ENCODE results near the gene NOC4L. TPM values are rescaled to one million over a fixed set of nuclear protein-coding genes. Genes with fewer than 3 reads are reported as not detected.
A peak's percentile ranks its signal among the peaks of the same experiment; 100 is the strongest.
"Not testable (repeated sequence)": the region's sequence is repeated elsewhere in the genome, so short reads cannot be mapped to it uniquely, and the experiment has no call there.

NOC4L gene
- total RNA-seq, 2 experiments from 2014 or later = 29.3 to 29.4 TPM

DNA sequence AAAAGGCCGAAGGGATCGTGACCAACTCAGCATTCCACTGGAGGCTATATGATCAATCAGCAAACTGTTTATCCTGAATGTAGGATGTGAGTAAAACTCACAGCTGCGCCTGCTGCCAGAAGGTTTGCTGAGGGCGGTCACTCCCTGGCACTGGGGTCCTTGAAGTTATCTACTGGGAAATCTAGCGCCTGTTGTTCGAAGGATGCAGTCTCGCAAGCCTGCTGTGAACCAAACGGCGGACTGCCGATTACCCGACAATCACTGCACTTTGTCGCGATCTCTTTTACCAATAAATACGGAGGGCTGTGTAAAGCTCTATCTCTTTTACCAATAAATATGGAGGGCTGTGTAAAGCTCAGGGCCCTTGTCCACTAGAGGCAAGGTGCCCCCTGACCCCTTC lies 13.0 kb upstream of the NOC4L start:
- POLR2A ChIA-PET = no interaction called here
- ATAC-seq (ENCODE audit: low read depth) = no peak
- no peak for DNase-seq
- Mint-ChIP-seq H3K9me3 (peaks cover 6% of the 10 kb centered on the region), H3K4me3 (no peak overlapping the region), H3K4me1 (no peaks in the 10 kb centered on the region), H3K36me3 (peaks cover 25% of the 10 kb centered on the region), H3K27me3 (no peaks in the 10 kb centered on the region), H3K27ac (no peak overlapping the region)

DNA sequence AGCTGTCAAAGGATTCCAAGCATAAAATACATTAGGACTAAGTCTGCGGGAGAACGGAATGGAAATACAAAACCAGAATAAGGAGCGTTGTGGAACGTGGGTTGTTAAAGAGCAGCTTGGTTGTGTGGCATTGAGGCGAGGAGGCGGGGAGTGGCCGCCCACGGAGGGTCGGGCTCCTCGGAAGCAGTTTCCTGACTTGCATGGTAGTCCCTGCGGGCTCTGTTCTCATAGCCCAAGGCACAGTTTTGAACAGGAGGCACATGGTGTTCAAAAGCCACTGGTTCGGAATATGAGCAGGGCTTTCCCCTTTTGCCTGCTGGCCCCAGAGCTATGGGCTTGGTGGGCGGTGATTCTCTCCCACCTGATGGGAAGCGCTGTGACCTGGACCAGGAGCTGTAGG lies 12.3 kb upstream of the NOC4L start:
- Mint-ChIP-seq H3K27me3 (no peaks in the 10 kb centered on the region), H3K27ac (no peak overlapping the region), H3K4me1 (no peaks in the 10 kb centered on the region), H3K4me3 (no peak overlapping the region), H3K9me3 (peaks cover 6% of the 10 kb centered on the region), H3K36me3 (peaks cover 20% of the 10 kb centered on the region)
- DNase-seq (no peak), ATAC-seq (ENCODE audit: low read depth) (no peak)
- POLR2A ChIA-PET = no interaction called here

DNA sequence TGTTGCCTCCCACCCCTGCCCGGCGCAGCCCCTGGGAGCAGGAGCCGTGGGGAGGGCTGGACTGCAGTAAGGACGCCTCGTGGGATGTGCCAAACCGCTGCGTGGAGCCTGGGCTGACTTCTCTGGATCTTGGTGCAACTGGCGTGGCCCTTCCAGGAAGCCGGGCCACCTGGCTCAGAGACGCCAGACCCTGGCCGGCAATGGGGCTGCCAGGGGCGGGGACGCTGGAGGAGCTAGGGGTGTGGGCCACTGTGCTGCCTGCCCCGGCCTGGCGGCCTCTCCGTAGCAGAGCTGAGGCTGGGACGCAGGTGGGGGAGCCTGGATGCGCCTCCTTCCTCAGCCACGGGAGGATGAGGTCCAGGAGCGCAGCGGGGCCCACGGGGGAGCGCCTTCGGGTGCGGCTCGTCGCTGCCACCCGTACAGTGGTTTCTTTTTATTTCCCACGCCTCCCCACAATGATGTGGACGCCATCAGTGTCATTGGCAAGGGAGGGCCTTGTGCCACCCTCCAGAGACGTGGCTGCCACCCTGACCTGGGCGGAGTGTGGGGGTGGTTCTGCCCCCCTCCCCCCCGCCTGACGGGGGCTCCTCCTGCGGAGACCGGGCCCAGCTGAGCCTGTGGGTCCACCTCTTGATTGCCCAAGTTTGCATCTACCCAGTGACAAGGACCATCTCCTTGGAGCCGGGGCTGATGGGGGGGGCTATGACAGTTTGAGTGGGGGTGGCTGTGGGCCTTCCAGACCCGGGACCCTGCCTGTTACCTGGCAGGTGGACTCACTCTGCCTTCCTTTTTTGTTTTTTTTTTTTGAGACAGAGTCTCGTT lies 11.4 kb upstream of the NOC4L start:
- POLR2A ChIA-PET = interaction anchor here (0.7 to 1.3 kb wide), 2 partner anchors 10 to 54 kb away, joined by 3 read pairs; no protein-coding TSS in a partner anchor
- no peak overlapping the region for H3K27ac Mint-ChIP-seq
- H3K4me1 Mint-ChIP-seq = no peaks in the 10 kb centered on the region
- DNase-seq (no peak), ATAC-seq (ENCODE audit: low read depth) (no peak)
- H3K9me3 Mint-ChIP-seq = peaks cover 4% of the 10 kb centered on the region
- no peak overlapping the region for H3K4me3 Mint-ChIP-seq
- H3K27me3 Mint-ChIP-seq = no peaks in the 10 kb centered on the region
- H3K36me3 Mint-ChIP-seq = peaks cover 15% of the 10 kb centered on the region

DNA sequence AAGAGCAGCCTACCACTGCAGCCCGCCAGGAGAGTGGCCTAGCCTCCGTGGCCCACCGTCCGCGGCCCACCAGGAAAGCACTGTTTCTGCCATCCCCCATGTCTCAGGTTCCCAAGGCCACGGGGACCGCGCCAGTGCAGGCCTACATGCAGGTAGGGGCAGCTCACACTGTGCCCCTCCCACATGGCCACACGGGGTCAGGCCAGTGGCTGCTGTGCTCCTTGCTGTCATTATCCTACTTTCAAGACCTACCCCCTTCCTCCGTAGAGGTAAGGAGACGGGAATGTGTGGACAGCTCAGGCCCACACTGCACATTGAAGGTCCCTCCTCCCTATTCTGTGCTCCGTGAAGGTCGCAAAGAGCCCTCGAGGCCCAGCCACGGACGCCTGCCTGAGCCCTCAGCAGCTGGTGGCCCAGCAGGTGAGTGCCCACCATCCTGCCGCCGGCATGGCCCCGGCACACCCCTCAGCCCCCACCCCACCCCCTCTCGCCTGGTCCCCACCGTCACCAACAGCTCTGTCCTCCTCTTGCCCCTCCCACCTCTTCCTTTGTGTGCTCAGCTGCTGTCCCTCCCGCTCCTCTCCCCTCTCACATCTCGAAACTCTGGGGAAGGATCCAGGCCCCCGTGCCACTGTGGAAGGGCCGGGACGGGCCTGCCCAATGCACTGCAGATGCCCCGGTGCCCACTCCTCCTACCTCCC lies 10.2 kb upstream of the NOC4L start:
- no peak for ATAC-seq (ENCODE audit: low read depth)
- H3K9me3 Mint-ChIP-seq = no peaks in the 10 kb centered on the region

DNA sequence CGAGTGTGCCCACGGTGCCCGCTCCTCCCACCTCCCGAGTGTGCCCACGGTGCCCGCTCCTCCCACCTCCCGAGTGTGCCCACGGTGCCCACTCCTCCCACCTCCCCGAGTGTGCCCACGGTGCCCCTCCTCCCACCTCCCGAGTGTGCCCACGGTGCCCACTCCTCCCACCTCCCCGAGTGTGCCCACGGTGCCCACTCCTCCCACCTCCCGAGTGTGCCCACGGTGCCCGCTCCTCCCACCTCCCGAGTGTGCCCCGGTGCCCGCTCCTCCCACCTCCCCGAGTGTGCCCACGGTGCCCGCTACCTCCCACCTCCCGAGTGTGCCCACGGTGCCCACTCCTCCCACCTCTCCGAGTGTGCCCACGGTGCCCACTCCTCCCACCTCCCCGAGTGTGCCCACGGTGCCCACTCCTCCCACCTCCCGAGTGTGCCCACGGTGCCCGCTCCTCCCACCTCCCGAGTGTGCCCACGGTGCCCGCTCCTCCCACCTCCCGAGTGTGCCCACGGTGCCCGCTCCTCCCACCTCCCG lies 9.5 kb upstream of the NOC4L start:
- ATAC-seq (ENCODE audit: low read depth); POLR2A ChIA-PET; H3K4me3 Mint-ChIP-seq; H3K27me3 Mint-ChIP-seq; DNase-seq; H3K27ac Mint-ChIP-seq; H3K9me3 Mint-ChIP-seq; H3K36me3 Mint-ChIP-seq; H3K4me1 Mint-ChIP-seq: not testable (repeated sequence)

More for the DNA sequence above, 10.2 kb upstream of the NOC4L start:
- no peaks in the 10 kb centered on the region for H3K4me1 Mint-ChIP-seq
- no peaks in the 10 kb centered on the region for H3K27me3 Mint-ChIP-seq
- no peak for DNase-seq
- no peak overlapping the region for H3K4me3 Mint-ChIP-seq
- no peak overlapping the region for H3K27ac Mint-ChIP-seq
- H3K36me3 Mint-ChIP-seq = peaks cover 4% of the 10 kb centered on the region
- POLR2A ChIA-PET = interaction anchor here (1.3 kb wide), 1 partner anchor 9 kb away, joined by 3 read pairs; no protein-coding TSS in a partner anchor

DNA sequence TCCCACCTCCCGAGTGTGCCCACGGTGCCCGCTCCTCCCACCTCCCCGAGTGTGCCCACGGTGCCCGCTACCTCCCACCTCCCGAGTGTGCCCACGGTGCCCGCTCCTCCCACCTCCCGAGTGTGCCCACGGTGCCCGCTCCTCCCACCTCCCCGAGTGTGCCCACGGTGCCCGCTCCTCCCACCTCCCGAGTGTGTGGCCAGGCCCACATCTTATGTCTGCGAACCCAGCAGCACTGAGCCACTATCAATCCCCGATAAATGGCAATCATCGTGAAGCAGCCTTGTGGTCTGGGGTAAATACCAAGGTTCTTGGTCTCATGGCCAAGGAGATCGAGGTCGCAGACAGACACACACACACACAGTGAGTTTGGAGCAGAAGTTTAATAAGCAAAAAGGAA lies 8.0 kb upstream of the NOC4L start:
- ATAC-seq (ENCODE audit: low read depth); H3K27me3 Mint-ChIP-seq; H3K27ac Mint-ChIP-seq; H3K4me3 Mint-ChIP-seq; H3K9me3 Mint-ChIP-seq; H3K4me1 Mint-ChIP-seq; H3K36me3 Mint-ChIP-seq; POLR2A ChIA-PET: not testable (repeated sequence)
- DNase-seq = peak; percentile 15

DNA sequence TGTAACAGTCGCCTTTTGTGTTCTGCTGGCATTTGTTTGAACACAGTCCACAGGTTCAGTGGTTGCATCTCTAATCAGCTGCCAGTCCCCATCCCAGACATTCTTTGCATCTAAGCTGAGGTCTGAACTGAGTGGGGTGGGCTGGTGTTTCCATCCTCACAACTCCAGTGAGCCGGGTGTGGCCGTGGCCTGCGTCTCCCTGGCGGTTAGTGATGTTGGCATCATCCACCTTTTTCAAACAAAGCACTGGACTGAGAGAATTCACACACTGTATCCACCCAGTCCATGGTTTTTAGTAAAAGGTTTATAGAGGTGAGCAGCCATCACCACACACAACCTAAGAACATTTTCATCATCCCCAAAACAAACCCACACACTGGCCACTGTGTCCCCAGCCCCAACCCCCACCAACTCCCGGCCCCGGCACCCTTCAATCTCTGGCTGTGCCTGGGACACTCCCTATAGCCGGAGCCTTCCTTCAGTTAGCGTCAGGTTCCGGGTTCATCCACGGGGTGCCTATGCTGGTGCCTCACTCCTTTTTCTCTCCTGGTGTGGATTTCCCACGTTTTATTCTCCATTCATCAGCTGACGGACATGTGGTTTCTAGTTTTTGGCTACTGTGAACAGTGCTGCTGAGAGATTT lies 6.7 kb upstream of the NOC4L start:
- peaks cover 2% of the 10 kb centered on the region for H3K36me3 Mint-ChIP-seq
- ATAC-seq (ENCODE audit: low read depth) = no peak
- POLR2A ChIA-PET = no interaction called here

DNA sequence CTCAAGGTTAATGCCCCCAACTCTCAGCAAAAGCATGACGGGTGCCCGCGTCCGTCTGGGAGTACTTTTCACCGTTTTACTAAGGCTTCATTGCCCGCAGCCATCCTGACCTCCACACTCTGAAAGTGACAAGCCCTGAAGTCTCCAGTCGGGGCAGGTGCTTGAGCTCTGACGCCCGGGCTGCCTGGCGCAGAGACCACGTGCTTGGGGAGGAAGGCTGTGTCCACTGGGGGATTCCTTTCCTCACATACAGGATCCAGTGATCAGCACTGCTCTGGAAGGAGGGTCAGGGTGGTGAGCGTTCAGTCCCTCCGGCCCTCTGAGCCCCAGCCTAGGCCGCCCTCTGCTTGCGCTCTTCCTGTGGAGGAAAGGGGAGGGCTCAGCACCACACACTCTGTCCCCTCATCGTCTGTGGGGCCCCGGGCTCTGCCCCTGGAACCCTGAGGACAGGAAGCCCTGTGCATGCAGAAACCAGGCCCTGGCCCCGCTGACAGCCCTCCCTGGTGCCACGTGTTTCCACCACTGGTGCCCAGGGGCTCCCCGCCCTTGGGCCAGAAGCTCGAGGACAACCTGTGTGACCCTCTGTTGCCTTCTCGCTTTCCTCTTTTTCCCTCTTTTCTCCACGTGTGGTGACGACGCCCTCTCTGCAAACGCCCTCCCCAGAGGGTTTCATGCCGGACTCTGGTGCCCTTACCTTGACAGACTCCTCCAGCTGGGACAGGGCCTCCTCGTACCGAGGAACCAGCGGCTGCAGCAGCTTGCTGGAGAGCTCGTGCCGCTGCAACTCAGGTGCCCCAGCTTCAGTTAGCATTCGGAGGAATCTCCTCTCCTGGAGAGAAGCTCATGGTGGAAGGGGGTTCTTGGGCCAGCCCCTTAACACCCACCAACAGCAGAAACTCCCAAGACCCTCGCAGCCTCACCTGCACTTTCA lies 5.1 kb upstream of the NOC4L start:
- DNase-seq (peak; percentile 24), ATAC-seq (ENCODE audit: low read depth) (no peak)
- Mint-ChIP-seq H3K27me3 (no peaks in the 10 kb centered on the region), H3K4me1 (peaks cover 3% of the 10 kb centered on the region), H3K9me3 (no peaks in the 10 kb centered on the region), H3K36me3 (peaks cover 4% of the 10 kb centered on the region), H3K4me3 (no peak overlapping the region), H3K27ac (no peak overlapping the region)
- POLR2A ChIA-PET = no interaction called here

More for the DNA sequence above, 6.7 kb upstream of the NOC4L start:
- Mint-ChIP-seq H3K4me3 (no peak overlapping the region), H3K4me1 (no peaks in the 10 kb centered on the region), H3K27me3 (no peaks in the 10 kb centered on the region), H3K27ac (no peak overlapping the region), H3K9me3 (no peaks in the 10 kb centered on the region)
- DNase-seq = no peak

DNA sequence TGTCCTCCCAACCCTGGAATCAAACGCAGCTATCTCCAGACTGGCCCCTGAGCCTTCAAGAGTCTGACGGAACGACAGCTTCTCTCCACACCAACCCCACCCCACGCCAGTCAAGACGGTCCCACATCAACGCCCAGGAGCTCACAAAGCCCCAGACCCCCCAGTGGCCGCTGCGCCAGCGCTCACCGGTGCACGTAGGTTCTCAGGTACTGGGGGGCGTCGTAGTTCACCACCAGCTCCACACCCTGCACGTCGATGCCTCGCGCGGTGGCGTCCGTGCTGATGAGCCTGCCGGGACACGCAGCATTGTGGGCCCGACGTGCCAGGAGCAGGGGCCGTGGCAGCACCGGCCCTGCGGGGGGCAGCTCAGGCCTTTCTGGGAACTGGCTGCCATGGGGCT lies 4.3 kb upstream of the NOC4L start:
- Mint-ChIP-seq H3K4me1 (peaks cover 5% of the 10 kb centered on the region), H3K4me3 (no peak overlapping the region), H3K9me3 (no peaks in the 10 kb centered on the region), H3K27ac (no peak overlapping the region), H3K36me3 (peaks cover 4% of the 10 kb centered on the region), H3K27me3 (no peaks in the 10 kb centered on the region)
- POLR2A ChIA-PET = no interaction called here
- no peak for ATAC-seq (ENCODE audit: low read depth)
- DNase-seq = peak; percentile 25

DNA sequence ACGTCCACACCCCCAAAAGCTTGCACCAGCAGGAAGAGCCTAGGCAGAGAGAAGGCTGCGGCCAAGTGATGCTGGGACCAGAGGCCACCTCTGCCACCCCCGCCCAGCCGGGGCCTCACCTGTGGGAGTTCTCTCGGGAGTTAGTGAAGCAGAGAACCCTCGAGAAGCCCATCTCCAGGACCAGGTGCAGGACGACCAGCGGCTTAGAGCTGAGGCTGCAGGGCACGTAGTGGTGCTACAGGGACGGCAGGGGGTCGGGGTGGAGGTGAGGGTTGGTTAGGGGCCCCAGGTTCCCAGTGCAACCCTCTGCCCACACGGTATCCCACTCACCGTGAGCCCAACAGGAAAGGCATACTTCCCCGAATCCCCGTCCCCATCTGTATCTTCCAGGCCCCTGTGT lies 3.8 kb upstream of the NOC4L start:
- POLR2A ChIA-PET = no interaction called here
- H3K27ac Mint-ChIP-seq = no peak overlapping the region
- H3K9me3 Mint-ChIP-seq = no peaks in the 10 kb centered on the region

DNA sequence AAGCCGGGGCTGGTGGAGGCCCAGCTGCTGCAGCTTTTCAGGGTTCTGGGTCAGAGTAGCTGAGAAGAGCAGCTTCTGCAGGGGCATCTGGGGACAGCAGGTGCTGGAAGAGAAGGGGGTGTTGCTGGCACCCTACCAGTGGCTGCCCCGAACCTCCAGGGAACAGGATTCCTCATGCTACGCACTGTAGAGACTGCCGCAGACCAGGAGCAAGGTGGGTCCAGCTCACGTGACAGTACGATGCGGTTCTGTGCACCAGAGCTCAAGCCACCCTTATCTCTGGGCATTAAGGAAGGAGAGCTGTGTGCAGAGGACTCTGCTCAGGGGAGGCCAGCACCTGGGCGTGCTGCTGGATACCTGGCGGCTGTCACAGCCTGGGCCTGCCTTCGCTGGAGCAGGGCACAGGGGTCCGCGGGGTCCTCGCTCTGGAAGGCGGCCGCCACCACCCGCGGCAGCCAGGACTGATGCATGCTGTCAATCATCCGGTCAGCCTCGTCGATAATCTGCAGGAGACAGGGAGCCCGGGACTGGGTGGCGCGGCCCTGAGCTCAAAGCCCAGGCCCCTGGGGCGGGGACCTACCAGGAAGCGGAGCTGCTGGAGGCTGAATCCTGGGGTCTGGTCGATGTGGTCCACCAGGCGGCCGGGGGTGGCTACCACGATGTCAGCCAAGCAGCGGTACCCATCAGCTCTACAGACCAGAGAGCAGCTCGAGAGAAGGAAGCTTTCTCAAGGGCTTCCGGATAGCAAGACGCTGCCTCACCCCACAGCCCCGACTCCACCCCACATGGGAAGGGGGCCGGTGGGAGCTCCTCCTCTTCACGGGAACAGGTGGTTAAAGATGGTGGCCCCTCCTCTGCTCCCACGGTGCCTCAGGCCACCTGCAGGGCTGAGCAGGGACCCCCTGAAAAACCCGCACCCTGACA lies 3.1 kb upstream of the NOC4L start:
- H3K4me3 Mint-ChIP-seq = no peak overlapping the region
- peaks cover 16% of the 10 kb centered on the region for H3K4me1 Mint-ChIP-seq
- H3K27ac Mint-ChIP-seq = no peak overlapping the region
- ATAC-seq (ENCODE audit: low read depth) (no peak), DNase-seq (peak; percentile 22)
- no peaks in the 10 kb centered on the region for H3K27me3 Mint-ChIP-seq
- peaks cover 5% of the 10 kb centered on the region for H3K36me3 Mint-ChIP-seq
- no peaks in the 10 kb centered on the region for H3K9me3 Mint-ChIP-seq
- POLR2A ChIA-PET = no interaction called here

More for the DNA sequence above, 3.8 kb upstream of the NOC4L start:
- Mint-ChIP-seq H3K4me1 (peaks cover 10% of the 10 kb centered on the region), H3K36me3 (peaks cover 4% of the 10 kb centered on the region), H3K4me3 (no peak overlapping the region), H3K27me3 (no peaks in the 10 kb centered on the region)
- DNase-seq = peak; percentile 22
- ATAC-seq (ENCODE audit: low read depth) = no peak

All from activated naive CD8-positive, alpha-beta T cell treated with anti-CD3 and anti-CD28 coated beads, Interleukin-2, amount 10 ng/mL, durations not matched to agents 7 days and 5 days (primary cell).